GM19463 (cell line): Measurements from ENCODE around the gene GPLD1.
"Not testable (repeated sequence)": the region's sequence is repeated elsewhere in the genome, so short reads cannot be mapped to it uniquely, and the experiment has no call there.

Experiments used
- ATAC-seq: cut with Tn5 transposase; IDR thresholded peaks from one replicate; pipeline ENCODE4 v1.9.1; 2021; ENCODE audit warnings: mild to moderate bottlenecking, moderate library complexity; ENCODE audit not compliant: unreplicated experiment

The GPLD1 gene

GRCh38 chr6:24384369-24385130 lies 104.8 kb downstream of the GPLD1 start:
- not testable (repeated sequence) for ATAC-seq

- not testable (repeated sequence) for ATAC-seq
Measured at GRCh38 chr6:24382891-24383494, 106.4 kb downstream of the GPLD1 start.

- ATAC-seq: no peak
Measured at GRCh38 chr6:24382220-24382540, 107.2 kb downstream of the GPLD1 start.

- no peak for ATAC-seq
Measured at GRCh38 chr6:24381476-24382219, 107.7 kb downstream of the GPLD1 start.

GRCh38 chr6:24378473-24379097 lies 110.8 kb downstream of the GPLD1 start:
- ATAC-seq: peak; percentile 69
